Measurements from ENCODE around the gene KDM3B. TPM values are rescaled to one million over a fixed set of nuclear protein-coding genes. Genes with fewer than 3 reads are reported as not detected.
A peak's percentile ranks its signal among the peaks of the same experiment; 100 is the strongest.

KDM3B gene
- total and polyA plus RNA-seq, 9 of the 15 experiments (the other 6 are each of a cell fraction or from before 2014, with no cell fraction given) = 13.8 to 62.8 (median 41.9) TPM

DNA sequence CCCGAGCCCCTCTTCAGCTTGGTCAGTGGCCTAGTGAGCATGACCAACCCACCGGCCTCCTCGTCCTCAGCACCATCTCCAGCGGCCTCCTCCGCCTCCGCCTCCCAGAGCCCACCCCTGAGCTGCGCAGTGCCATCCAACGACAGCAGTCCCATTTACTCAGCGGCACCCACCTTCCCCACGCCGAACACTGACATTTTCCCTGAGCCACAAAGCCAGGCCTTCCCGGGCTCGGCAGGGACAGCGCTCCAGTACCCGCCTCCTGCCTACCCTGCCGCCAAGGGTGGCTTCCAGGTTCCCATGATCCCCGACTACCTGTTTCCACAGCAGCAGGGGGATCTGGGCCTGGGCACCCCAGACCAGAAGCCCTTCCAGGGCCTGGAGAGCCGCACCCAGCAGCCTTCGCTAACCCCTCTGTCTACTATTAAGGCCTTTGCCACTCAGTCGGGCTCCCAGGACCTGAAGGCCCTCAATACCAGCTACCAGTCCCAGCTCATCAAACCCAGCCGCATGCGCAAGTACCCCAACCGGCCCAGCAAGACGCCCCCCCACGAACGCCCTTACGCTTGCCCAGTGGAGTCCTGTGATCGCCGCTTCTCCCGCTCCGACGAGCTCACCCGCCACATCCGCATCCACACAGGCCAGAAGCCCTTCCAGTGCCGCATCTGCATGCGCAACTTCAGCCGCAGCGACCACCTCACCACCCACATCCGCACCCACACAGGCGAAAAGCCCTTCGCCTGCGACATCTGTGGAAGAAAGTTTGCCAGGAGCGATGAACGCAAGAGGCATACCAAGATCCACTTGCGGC is 114.6 kb downstream of the KDM3B start (continued):
- TF ChIP-seq, protein P1, sequence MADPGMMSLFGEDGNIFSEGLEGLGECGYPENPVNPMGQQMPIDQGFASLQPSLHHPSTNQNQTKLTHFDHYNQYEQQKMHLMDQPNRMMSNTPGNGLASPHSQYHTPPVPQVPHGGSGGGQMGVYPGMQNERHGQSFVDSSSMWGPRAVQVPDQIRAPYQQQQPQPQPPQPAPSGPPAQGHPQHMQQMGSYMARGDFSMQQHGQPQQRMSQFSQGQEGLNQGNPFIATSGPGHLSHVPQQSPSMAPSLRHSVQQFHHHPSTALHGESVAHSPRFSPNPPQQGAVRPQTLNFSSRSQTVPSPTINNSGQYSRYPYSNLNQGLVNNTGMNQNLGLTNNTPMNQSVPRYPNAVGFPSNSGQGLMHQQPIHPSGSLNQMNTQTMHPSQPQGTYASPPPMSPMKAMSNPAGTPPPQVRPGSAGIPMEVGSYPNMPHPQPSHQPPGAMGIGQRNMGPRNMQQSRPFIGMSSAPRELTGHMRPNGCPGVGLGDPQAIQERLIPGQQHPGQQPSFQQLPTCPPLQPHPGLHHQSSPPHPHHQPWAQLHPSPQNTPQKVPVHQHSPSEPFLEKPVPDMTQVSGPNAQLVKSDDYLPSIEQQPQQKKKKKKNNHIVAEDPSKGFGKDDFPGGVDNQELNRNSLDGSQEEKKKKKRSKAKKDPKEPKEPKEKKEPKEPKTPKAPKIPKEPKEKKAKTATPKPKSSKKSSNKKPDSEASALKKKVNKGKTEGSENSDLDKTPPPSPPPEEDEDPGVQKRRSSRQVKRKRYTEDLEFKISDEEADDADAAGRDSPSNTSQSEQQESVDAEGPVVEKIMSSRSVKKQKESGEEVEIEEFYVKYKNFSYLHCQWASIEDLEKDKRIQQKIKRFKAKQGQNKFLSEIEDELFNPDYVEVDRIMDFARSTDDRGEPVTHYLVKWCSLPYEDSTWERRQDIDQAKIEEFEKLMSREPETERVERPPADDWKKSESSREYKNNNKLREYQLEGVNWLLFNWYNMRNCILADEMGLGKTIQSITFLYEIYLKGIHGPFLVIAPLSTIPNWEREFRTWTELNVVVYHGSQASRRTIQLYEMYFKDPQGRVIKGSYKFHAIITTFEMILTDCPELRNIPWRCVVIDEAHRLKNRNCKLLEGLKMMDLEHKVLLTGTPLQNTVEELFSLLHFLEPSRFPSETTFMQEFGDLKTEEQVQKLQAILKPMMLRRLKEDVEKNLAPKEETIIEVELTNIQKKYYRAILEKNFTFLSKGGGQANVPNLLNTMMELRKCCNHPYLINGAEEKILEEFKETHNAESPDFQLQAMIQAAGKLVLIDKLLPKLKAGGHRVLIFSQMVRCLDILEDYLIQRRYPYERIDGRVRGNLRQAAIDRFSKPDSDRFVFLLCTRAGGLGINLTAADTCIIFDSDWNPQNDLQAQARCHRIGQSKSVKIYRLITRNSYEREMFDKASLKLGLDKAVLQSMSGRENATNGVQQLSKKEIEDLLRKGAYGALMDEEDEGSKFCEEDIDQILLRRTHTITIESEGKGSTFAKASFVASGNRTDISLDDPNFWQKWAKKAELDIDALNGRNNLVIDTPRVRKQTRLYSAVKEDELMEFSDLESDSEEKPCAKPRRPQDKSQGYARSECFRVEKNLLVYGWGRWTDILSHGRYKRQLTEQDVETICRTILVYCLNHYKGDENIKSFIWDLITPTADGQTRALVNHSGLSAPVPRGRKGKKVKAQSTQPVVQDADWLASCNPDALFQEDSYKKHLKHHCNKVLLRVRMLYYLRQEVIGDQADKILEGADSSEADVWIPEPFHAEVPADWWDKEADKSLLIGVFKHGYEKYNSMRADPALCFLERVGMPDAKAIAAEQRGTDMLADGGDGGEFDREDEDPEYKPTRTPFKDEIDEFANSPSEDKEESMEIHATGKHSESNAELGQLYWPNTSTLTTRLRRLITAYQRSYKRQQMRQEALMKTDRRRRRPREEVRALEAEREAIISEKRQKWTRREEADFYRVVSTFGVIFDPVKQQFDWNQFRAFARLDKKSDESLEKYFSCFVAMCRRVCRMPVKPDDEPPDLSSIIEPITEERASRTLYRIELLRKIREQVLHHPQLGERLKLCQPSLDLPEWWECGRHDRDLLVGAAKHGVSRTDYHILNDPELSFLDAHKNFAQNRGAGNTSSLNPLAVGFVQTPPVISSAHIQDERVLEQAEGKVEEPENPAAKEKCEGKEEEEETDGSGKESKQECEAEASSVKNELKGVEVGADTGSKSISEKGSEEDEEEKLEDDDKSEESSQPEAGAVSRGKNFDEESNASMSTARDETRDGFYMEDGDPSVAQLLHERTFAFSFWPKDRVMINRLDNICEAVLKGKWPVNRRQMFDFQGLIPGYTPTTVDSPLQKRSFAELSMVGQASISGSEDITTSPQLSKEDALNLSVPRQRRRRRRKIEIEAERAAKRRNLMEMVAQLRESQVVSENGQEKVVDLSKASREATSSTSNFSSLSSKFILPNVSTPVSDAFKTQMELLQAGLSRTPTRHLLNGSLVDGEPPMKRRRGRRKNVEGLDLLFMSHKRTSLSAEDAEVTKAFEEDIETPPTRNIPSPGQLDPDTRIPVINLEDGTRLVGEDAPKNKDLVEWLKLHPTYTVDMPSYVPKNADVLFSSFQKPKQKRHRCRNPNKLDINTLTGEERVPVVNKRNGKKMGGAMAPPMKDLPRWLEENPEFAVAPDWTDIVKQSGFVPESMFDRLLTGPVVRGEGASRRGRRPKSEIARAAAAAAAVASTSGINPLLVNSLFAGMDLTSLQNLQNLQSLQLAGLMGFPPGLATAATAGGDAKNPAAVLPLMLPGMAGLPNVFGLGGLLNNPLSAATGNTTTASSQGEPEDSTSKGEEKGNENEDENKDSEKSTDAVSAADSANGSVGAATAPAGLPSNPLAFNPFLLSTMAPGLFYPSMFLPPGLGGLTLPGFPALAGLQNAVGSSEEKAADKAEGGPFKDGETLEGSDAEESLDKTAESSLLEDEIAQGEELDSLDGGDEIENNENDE (IDR thresholded peaks at IDR 0.05; ENCODE audit: low read depth, low read length) = peak; percentile 45
- TF ChIP-seq MCM2 (IDR thresholded peaks at IDR 0.05; ENCODE audit: low read depth) = no peak
- TF ChIP-seq TSC22D4 (tag; IDR thresholded peaks at IDR 0.05) = no peak
- TF ChIP-seq, protein P2, sequence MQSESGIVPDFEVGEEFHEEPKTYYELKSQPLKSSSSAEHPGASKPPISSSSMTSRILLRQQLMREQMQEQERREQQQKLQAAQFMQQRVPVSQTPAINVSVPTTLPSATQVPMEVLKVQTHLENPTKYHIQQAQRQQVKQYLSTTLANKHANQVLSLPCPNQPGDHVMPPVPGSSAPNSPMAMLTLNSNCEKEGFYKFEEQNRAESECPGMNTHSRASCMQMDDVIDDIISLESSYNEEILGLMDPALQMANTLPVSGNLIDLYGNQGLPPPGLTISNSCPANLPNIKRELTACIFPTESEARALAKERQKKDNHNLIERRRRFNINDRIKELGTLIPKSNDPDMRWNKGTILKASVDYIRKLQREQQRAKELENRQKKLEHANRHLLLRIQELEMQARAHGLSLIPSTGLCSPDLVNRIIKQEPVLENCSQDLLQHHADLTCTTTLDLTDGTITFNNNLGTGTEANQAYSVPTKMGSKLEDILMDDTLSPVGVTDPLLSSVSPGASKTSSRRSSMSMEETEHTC (IDR thresholded peaks at IDR 0.05) = no peak
- TF ChIP-seq, protein P3, sequence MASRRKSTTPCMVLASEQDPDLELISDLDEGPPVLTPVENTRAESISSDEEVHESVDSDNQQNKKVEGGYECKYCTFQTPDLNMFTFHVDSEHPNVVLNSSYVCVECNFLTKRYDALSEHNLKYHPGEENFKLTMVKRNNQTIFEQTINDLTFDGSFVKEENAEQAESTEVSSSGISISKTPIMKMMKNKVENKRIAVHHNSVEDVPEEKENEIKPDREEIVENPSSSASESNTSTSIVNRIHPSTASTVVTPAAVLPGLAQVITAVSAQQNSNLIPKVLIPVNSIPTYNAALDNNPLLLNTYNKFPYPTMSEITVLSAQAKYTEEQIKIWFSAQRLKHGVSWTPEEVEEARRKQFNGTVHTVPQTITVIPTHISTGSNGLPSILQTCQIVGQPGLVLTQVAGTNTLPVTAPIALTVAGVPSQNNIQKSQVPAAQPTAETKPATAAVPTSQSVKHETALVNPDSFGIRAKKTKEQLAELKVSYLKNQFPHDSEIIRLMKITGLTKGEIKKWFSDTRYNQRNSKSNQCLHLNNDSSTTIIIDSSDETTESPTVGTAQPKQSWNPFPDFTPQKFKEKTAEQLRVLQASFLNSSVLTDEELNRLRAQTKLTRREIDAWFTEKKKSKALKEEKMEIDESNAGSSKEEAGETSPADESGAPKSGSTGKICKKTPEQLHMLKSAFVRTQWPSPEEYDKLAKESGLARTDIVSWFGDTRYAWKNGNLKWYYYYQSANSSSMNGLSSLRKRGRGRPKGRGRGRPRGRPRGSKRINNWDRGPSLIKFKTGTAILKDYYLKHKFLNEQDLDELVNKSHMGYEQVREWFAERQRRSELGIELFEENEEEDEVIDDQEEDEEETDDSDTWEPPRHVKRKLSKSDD (conservative IDR thresholded peaks at IDR 0.05; ENCODE audit: low read length) = no peak
- no peak for TF ChIP-seq ZNF695 (CRISPR knock-in tag; IDR thresholded peaks at IDR 0.05)
- TF ChIP-seq CBFA2T2 (conservative IDR thresholded peaks at IDR 0.05) = no peak
- TF ChIP-seq CXXC5 (CRISPR knock-in tag; IDR thresholded peaks at IDR 0.05) = no peak
- no peak for TF ChIP-seq ILK (tag; IDR thresholded peaks at IDR 0.05; ENCODE audit: borderline replicate concordance, low read depth)
- no peak for TF ChIP-seq HLTF (IDR thresholded peaks at IDR 0.05)
- no peak for TF ChIP-seq NFIX (CRISPR knock-in tag; IDR thresholded peaks at IDR 0.05; ENCODE audit: low read depth)
